CD14-positive monocyte (primary cell): Measurements from ENCODE around the gene ARHGAP11A. TPM values are rescaled to one million over a fixed set of nuclear protein-coding genes. Genes with fewer than 3 reads are reported as not detected.

ENCODE experiments used
- DNase-seq, 3 donors: peaks; one replicate each; pipeline ENCODE4 v3.0.0-alpha.2; 2011 to 2022
- H2AFZ ChIP-seq: 2 replicates; pipeline ENCODE4 v1.6.0; 2012; ENCODE audit warnings: mild to moderate bottlenecking, low read depth, low read length, inconsistent platforms; ENCODE audit not compliant: insufficient read depth, poor library complexity, severe bottlenecking
- H3K27ac ChIP-seq, 2 donors: 1 replicate in 1 of 2; 2 replicates in 1 of 2; pipeline ENCODE4 v1.5.1; 2012 to 2013; ENCODE audit warnings: low read length in 2 of 2, control low read depth in 1 of 2, inconsistent platforms in 1 of 2, low read depth in 1 of 2, mild to moderate bottlenecking in 1 of 2
- H3K27me3 ChIP-seq, 2 donors: one replicate each; pipeline versions ENCODE4 v1.6.0 to v1.6.1; 2011 to 2013; ENCODE audit warnings: low read length in 2 of 2; ENCODE audit not compliant: control insufficient read depth in 2 of 2, insufficient read depth in 2 of 2
- H3K36me3 ChIP-seq, 2 donors: replicated peaks in 1 of 2; 1 replicate in 1 of 2; 2 replicates in 1 of 2; pipeline versions ENCODE4 v1.5.1 to v1.6.1; 2012 to 2013; ENCODE audit warnings: low read length in 2 of 2, control low read depth in 1 of 2, inconsistent platforms in 1 of 2, mild to moderate bottlenecking in 1 of 2; ENCODE audit not compliant: insufficient read depth in 2 of 2, control insufficient read depth in 1 of 2
- H3K4me1 ChIP-seq, 2 donors: 1 replicate in 1 of 2; 2 replicates in 1 of 2; pipeline versions ENCODE4 v1.5.1 to v1.6.1; 2012 to 2013; ENCODE audit warnings: low read length in 2 of 2, control low read depth in 1 of 2, inconsistent platforms in 1 of 2, mild to moderate bottlenecking in 1 of 2, moderate library complexity in 1 of 2; ENCODE audit not compliant: insufficient read depth in 2 of 2, control insufficient read depth in 1 of 2
- H3K4me2 ChIP-seq: replicated peaks from 2 replicates; pipeline ENCODE3; 2012; ENCODE audit warnings: low read length, moderate library complexity, mild to moderate bottlenecking; ENCODE audit not compliant: poor library complexity, severe bottlenecking; ENCODE audit errors: extremely low read depth
- H3K4me3 ChIP-seq, 3 experiments: fragments of 200-600 bp in 1 of 3; sonication (generic) in 1 of 3; replicated peaks in 1 of 3; 1 replicate in 2 of 3; 2 replicates in 1 of 3; pipeline ENCODE4 v1.5.1; 2011 to 2013; ENCODE audit warnings: low read length in 3 of 3, mild to moderate bottlenecking in 3 of 3, control low read depth in 2 of 3, low read depth in 2 of 3, inconsistent platforms in 1 of 3, moderate library complexity in 1 of 3
- H3K79me2 ChIP-seq: 2 replicates; pipeline ENCODE4 v1.6.0; 2012; ENCODE audit warnings: mild to moderate bottlenecking, control low read depth, inconsistent platforms, low read length, moderate library complexity; ENCODE audit not compliant: insufficient read depth
- H3K9ac ChIP-seq: 2 replicates; pipeline ENCODE4 v1.6.0; 2017; ENCODE audit warnings: low read length, mild to moderate bottlenecking; ENCODE audit not compliant: insufficient read depth, poor library complexity, severe bottlenecking
- H3K9me3 ChIP-seq, 2 donors: replicated peaks in 1 of 2; 1 replicate in 1 of 2; 2 replicates in 1 of 2; pipeline versions ENCODE4 v1.5.1 to v1.6.1; 2012 to 2013; ENCODE audit warnings: low read length in 2 of 2, control low read depth in 1 of 2; ENCODE audit not compliant: control insufficient read depth in 1 of 2, insufficient read depth in 1 of 2
- H4K20me1 ChIP-seq: 2 replicates; pipeline ENCODE4 v1.6.0; 2012; ENCODE audit warnings: mild to moderate bottlenecking, low read length, control low read depth, moderate library complexity; ENCODE audit not compliant: insufficient read depth
- H3K27ac Mint-ChIP-seq, 7 donors: one replicate each; pipeline ENCODE4 v1.8.0; 2020; ENCODE audit warnings: mild to moderate bottlenecking in 7 of 7, mixed read lengths in 7 of 7, moderate library complexity in 6 of 7, inconsistent platforms in 2 of 7
- H3K27me3 Mint-ChIP-seq, 3 donors: one replicate each; pipeline ENCODE4 v1.8.0; 2021 to 2022; ENCODE audit warnings: low read depth in 3 of 3, mild to moderate bottlenecking in 3 of 3, mixed read lengths in 3 of 3, moderate library complexity in 3 of 3, inconsistent platforms in 1 of 3
- H3K36me3 Mint-ChIP-seq, 2 donors: one replicate each; pipeline ENCODE4 v1.8.0; 2020; ENCODE audit warnings: mixed read lengths in 2 of 2, inconsistent platforms in 1 of 2, mild to moderate bottlenecking in 1 of 2
- H3K4me1 Mint-ChIP-seq: one replicate; pipeline ENCODE4 v1.8.0; 2020; ENCODE audit warnings: mild to moderate bottlenecking, mixed read lengths
- H3K4me3 Mint-ChIP-seq, 2 donors: one replicate each; pipeline ENCODE4 v1.8.0; 2020; ENCODE audit warnings: mild to moderate bottlenecking in 2 of 2, mixed read lengths in 2 of 2, moderate library complexity in 1 of 2
- H3K9me3 Mint-ChIP-seq, 7 donors: one replicate each; pipeline ENCODE4 v1.8.0; 2020 to 2022; ENCODE audit warnings: mixed read lengths in 7 of 7, mild to moderate bottlenecking in 6 of 7, moderate library complexity in 6 of 7, inconsistent platforms in 2 of 7
- CTCF ChIP-seq: fragments of 200-600 bp; IDR thresholded peaks from one replicate; pipeline ENCODE4 v1.8.0; 2022; ENCODE audit warnings: antibody characterized with exemption, mild to moderate bottlenecking
- WGBS: methylation state at CpG from one replicate; pipeline ENCODE4 v1.1.5; 2013; ENCODE audit warnings: missing lambda C conversion rate; ENCODE audit not compliant: insufficient coverage; 5-methylcytosine and 5-hydroxymethylcytosine counted together
- intact Hi-C, 2 donors: fragments of 100-400 bp; cut with micrococcal nuclease; formaldehyde crosslinking; loops; one replicate each; pipeline versions ENCODE4 v1.15.0 to v1.15.1; 2023
- polyA plus RNA-seq, 3 donors: library from polyadenylated mRNA; depleted of rRNA in 1 of 3; unstranded in 2 of 3; stranded (reverse) in 1 of 3; fragments of 300-500 nt in 2 of 3; fragments of >200 nt in 1 of 3; fragmentation: Illumina TruSeq in 2 of 3; gene quantifications; 1 replicate in 2 of 3; 2 replicates in 1 of 3; pipeline ENCODE4 v1.2.3, GENCODE V29; 2012 to 2021

The ARHGAP11A gene
- polyA plus RNA-seq, 3 donors: 0.91 to 1.6 (median 1.4) TPM

GRCh38 chr15:32667321-32667720 is 52.0 kb downstream of the ARHGAP11A start:
- Histone ChIP-seq H3K36me3 (no peaks in the 10 kb centered on the region), H2AFZ (no peak overlapping the region), H3K9ac (no peak overlapping the region), H4K20me1 (no peaks in the 10 kb centered on the region), H3K4me3 (no peak overlapping the region), H3K4me1 (no peaks in the 10 kb centered on the region), H3K27me3 (no peaks in the 10 kb centered on the region), H3K79me2 (no peaks in the 10 kb centered on the region), H3K4me2 (no peak overlapping the region), H3K9me3 (no peaks in the 10 kb centered on the region), H3K27ac (no peak overlapping the region)
- Mint-ChIP-seq H3K9me3 (no peaks in the 10 kb centered on the region), H3K36me3 (peaks cover 10 to 42% of the 10 kb centered on the region in 2 donors), H3K27me3 (peaks cover 0 to 1% (median 0%) of the 10 kb centered on the region in 3 donors), H3K27ac (no peak overlapping the region), H3K4me1 (no peaks in the 10 kb centered on the region), H3K4me3 (no peak overlapping the region)
- intact Hi-C loops: loop anchor here in 1 of 2 donors (10.0 kb wide), 1 partner anchor 327 kb away; no protein-coding TSS in a partner anchor
- DNase-seq: no peak
- TF ChIP-seq CTCF: no peak
- 100% methylated on average over 1 of the region's 6 CpGs for WGBS

GRCh38 chr15:32668942-32669341 is 53.6 kb downstream of the ARHGAP11A start:
- peaks cover 0 to 2% (median 1%) of the 10 kb centered on the region in 3 donors for H3K27me3 Mint-ChIP-seq
- H3K4me3 Mint-ChIP-seq: no peak overlapping the region
- 100% methylated on average over 1 of the region's 2 CpGs for WGBS
- no peak overlapping the region for H3K27ac ChIP-seq
- peaks cover 8 to 42% of the 10 kb centered on the region in 2 donors for H3K36me3 Mint-ChIP-seq
- no peaks in the 10 kb centered on the region for H3K27me3 ChIP-seq
- no peak overlapping the region for H3K27ac Mint-ChIP-seq
- intact Hi-C loops: loop anchor here in 1 of 2 donors (10.0 kb wide), 1 partner anchor 326 kb away; no protein-coding TSS in a partner anchor
- no peaks in the 10 kb centered on the region for H3K9me3 Mint-ChIP-seq
- no peaks in the 10 kb centered on the region for H3K79me2 ChIP-seq
- no peak overlapping the region for H3K4me3 ChIP-seq
- DNase-seq: no peak
- no peaks in the 10 kb centered on the region for H3K36me3 ChIP-seq
- no peaks in the 10 kb centered on the region for H3K4me1 Mint-ChIP-seq
- H2AFZ ChIP-seq: no peak overlapping the region
- no peak for TF ChIP-seq CTCF
- no peaks in the 10 kb centered on the region for H3K9me3 ChIP-seq
- H4K20me1 ChIP-seq: no peaks in the 10 kb centered on the region
- H3K4me2 ChIP-seq: no peak overlapping the region
- no peaks in the 10 kb centered on the region for H3K4me1 ChIP-seq
- no peak overlapping the region for H3K9ac ChIP-seq
